ENCODE measurements around the gene AMPH. TPM values are rescaled to one million over a fixed set of nuclear protein-coding genes. Genes with fewer than 3 reads are reported as not detected.

The AMPH gene
- total RNA-seq, 3 donors from 2014 or later (not counting 1 experiment from before 2014, with no cell fraction given), result 0.18 TPM; not detected in 2

DNA sequence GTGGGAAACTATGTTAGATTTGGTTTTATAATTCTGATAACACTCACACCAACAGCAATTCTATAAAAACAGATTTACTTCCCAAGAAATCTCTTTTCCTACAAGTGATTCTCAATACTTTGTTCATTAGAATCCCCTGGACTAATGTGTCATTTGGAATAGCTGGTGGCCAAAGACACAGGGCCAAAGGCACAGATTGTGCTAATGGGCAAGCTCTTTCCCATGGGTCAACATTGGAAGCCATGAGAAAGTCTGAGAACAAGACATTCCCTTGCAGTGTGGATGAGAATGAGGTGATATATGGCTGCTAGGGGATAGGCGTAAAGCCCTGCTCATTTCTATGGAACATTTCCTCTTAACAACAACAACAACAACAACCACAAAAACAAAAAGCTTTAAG, 153.8 kb downstream of the AMPH start:
- TF ChIP-seq, protein P1, sequence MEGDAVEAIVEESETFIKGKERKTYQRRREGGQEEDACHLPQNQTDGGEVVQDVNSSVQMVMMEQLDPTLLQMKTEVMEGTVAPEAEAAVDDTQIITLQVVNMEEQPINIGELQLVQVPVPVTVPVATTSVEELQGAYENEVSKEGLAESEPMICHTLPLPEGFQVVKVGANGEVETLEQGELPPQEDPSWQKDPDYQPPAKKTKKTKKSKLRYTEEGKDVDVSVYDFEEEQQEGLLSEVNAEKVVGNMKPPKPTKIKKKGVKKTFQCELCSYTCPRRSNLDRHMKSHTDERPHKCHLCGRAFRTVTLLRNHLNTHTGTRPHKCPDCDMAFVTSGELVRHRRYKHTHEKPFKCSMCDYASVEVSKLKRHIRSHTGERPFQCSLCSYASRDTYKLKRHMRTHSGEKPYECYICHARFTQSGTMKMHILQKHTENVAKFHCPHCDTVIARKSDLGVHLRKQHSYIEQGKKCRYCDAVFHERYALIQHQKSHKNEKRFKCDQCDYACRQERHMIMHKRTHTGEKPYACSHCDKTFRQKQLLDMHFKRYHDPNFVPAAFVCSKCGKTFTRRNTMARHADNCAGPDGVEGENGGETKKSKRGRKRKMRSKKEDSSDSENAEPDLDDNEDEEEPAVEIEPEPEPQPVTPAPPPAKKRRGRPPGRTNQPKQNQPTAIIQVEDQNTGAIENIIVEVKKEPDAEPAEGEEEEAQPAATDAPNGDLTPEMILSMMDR (IDR thresholded peaks at IDR 0.05), result no peak
- no peaks in the 10 kb centered on the region for H3K4me1 ChIP-seq (ENCODE audit: control insufficient read depth, insufficient read depth, low read length)
- intact Hi-C loops (cut with micrococcal nuclease), result no loop called here
- H3K9me3 Mint-ChIP-seq, result peaks cover 0 to 3% of the 10 kb centered on the region in 2 donors
- DNase-seq (no peak), ATAC-seq (no peak)
- H3K36me3 Mint-ChIP-seq, result peaks cover 8% of the 10 kb centered on the region
- no CpG with 5 or more reads among the region's 1 CpG for WGBS (ENCODE audit: insufficient coverage)
- H3K4me3 ChIP-seq (ENCODE audit: low read length), result no peak overlapping the region
- H3K27ac ChIP-seq (ENCODE audit: low read length), result no peak overlapping the region
- no peaks in the 10 kb centered on the region for H3K9me3 ChIP-seq (ENCODE audit: control insufficient read depth, insufficient read depth, low read length)
- H3K27ac Mint-ChIP-seq, result no peak overlapping the region
- no peaks in the 10 kb centered on the region for H3K36me3 ChIP-seq (ENCODE audit: control insufficient read depth, insufficient read depth, low read length)
- peaks cover 12 to 19% of the 10 kb centered on the region in 2 donors for H3K27me3 Mint-ChIP-seq (ENCODE audit: low read depth in 2 of 2)
- H3K27me3 ChIP-seq (ENCODE audit: control insufficient read depth, insufficient read depth, low read length), result no peaks in the 10 kb centered on the region
- no peaks in the 10 kb centered on the region for H3K4me1 Mint-ChIP-seq
- no peak overlapping the region for H3K4me3 Mint-ChIP-seq

DNA sequence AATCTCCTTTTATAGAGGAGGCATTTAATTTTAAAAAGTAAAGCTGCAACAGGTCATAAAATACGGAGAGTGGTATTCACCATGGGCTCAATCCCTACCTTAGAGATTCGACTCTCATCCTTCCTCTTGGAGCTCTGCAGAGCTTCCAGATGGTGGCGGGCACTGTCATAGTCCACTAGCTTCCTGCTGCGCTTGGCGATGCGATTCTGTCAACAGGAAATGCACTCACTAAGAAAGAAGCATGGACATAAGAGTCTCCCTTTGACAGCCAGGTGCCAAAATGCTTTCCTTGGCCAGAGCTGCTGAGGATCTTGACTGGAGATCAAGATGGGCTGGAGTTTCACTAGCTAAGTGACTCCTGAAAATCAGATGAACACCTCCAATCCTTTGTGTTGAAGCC, 154.4 kb downstream of the AMPH start:
- Mint-ChIP-seq H3K4me3 (no peak overlapping the region), H3K9me3 (peaks cover 0 to 3% of the 10 kb centered on the region in 2 donors), H3K36me3 (peaks cover 8% of the 10 kb centered on the region), H3K4me1 (no peaks in the 10 kb centered on the region), H3K27me3 (ENCODE audit: low read depth in 2 of 2) (peaks cover 10 to 14% of the 10 kb centered on the region in 2 donors), H3K27ac (no peak overlapping the region)
- WGBS (ENCODE audit: insufficient coverage), result 85% methylated on average over 6 of the region's 6 CpGs
- H3K27me3 ChIP-seq (ENCODE audit: control insufficient read depth, insufficient read depth, low read length), result no peaks in the 10 kb centered on the region
- DNase-seq (no peak), ATAC-seq (no peak)
- no peaks in the 10 kb centered on the region for H3K36me3 ChIP-seq (ENCODE audit: control insufficient read depth, insufficient read depth, low read length)
- no peak overlapping the region for H3K4me3 ChIP-seq (ENCODE audit: low read length)
- TF ChIP-seq, protein P1 (IDR thresholded peaks at IDR 0.05), result no peak
- H3K27ac ChIP-seq (ENCODE audit: low read length), result no peak overlapping the region
- no peaks in the 10 kb centered on the region for H3K9me3 ChIP-seq (ENCODE audit: control insufficient read depth, insufficient read depth, low read length)
- no peaks in the 10 kb centered on the region for H3K4me1 ChIP-seq (ENCODE audit: control insufficient read depth, insufficient read depth, low read length)
- intact Hi-C loops (cut with micrococcal nuclease), result no loop called here

DNA sequence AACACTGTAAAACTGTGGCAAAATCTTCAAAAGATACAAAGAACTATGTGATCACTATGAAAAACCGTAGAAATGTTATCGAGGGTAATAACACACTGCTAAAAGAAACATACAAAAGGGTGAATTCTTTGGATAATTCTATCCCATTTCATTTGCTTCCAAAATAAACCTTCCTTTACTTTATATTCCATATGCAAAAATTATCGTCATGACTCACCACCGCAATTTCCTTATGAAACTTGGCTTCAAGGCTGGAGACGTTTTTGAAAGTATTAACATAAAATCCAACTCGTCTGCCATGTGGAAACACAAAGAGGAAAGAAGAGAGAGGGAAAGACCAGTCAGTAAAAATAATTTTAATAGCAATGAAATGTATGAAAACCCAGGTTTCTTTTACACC, 165.2 kb downstream of the AMPH start:
- H3K9me3 Mint-ChIP-seq, result no peaks in the 10 kb centered on the region
- no peaks in the 10 kb centered on the region for H3K36me3 ChIP-seq (ENCODE audit: control insufficient read depth, insufficient read depth, low read length)
- no peaks in the 10 kb centered on the region for H3K27me3 ChIP-seq (ENCODE audit: control insufficient read depth, insufficient read depth, low read length)
- ATAC-seq, result no peak
- H3K4me3 Mint-ChIP-seq, result no peak overlapping the region
- TF ChIP-seq, protein P1 (IDR thresholded peaks at IDR 0.05), result no peak
- no peaks in the 10 kb centered on the region for H3K36me3 Mint-ChIP-seq
- no peaks in the 10 kb centered on the region for H3K9me3 ChIP-seq (ENCODE audit: control insufficient read depth, insufficient read depth, low read length)
- DNase-seq, result no peak
- intact Hi-C loops (cut with micrococcal nuclease), result no loop called here
- H3K27ac Mint-ChIP-seq, result no peak overlapping the region
- no peak overlapping the region for H3K4me3 ChIP-seq (ENCODE audit: low read length)
- H3K4me1 Mint-ChIP-seq, result peaks cover 18 to 31% of the 10 kb centered on the region in 2 donors
- H3K27me3 Mint-ChIP-seq (ENCODE audit: low read depth in 2 of 2), result no peaks in the 10 kb centered on the region
- 97% methylated on average over 6 of the region's 6 CpGs for WGBS (ENCODE audit: insufficient coverage)
- H3K27ac ChIP-seq (ENCODE audit: low read length), result no peak overlapping the region
- peaks cover 16% of the 10 kb centered on the region for H3K4me1 ChIP-seq (ENCODE audit: control insufficient read depth, insufficient read depth, low read length)

Data from natural killer cell (primary cell).